PFSK-1 (cell line): Measurements from ENCODE around the gene JSRP1.

Source experiments
- FOXP2 ChIP-seq: optimal IDR thresholded peaks from 2 replicates; pipeline ENCODE3; 2011; ENCODE audit warnings: borderline replicate concordance, control low read depth, inconsistent platforms; ENCODE audit not compliant: insufficient read depth; ENCODE audit errors: extremely low read length, extremely low read depth
- POLR2AphosphoS5 ChIP-seq: IDR thresholded peaks from 2 replicates; pipeline ENCODE4 v1.6.1; 2012; ENCODE audit warnings: low read depth, mild to moderate bottlenecking, control low read depth, low read length, moderate library complexity
- SIN3A ChIP-seq: IDR thresholded peaks from 2 replicates; pipeline ENCODE4 v1.6.1; 2012; ENCODE audit warnings: mild to moderate bottlenecking, low read length, moderate library complexity, borderline replicate concordance; ENCODE audit not compliant: insufficient read depth
- TAF1 ChIP-seq: IDR thresholded peaks from 2 replicates; pipeline ENCODE4 v1.6.1; 2012; ENCODE audit warnings: low read length, control low read depth, borderline replicate concordance; ENCODE audit not compliant: insufficient read depth
- TF ChIP-seq, protein P1 (sequence below), 2 experiments: IDR thresholded peaks; 2 replicates each; pipeline versions ENCODE4 v1.6.1 to v1.8.0; 2011 to 2012; ENCODE audit warnings: low read depth in 2 of 2, low read length in 2 of 2, control low read depth in 1 of 2, inconsistent platforms in 1 of 2, mild to moderate bottlenecking in 1 of 2, moderate library complexity in 1 of 2; ENCODE audit not compliant: insufficient read depth in 1 of 2

The JSRP1 gene

DNA sequence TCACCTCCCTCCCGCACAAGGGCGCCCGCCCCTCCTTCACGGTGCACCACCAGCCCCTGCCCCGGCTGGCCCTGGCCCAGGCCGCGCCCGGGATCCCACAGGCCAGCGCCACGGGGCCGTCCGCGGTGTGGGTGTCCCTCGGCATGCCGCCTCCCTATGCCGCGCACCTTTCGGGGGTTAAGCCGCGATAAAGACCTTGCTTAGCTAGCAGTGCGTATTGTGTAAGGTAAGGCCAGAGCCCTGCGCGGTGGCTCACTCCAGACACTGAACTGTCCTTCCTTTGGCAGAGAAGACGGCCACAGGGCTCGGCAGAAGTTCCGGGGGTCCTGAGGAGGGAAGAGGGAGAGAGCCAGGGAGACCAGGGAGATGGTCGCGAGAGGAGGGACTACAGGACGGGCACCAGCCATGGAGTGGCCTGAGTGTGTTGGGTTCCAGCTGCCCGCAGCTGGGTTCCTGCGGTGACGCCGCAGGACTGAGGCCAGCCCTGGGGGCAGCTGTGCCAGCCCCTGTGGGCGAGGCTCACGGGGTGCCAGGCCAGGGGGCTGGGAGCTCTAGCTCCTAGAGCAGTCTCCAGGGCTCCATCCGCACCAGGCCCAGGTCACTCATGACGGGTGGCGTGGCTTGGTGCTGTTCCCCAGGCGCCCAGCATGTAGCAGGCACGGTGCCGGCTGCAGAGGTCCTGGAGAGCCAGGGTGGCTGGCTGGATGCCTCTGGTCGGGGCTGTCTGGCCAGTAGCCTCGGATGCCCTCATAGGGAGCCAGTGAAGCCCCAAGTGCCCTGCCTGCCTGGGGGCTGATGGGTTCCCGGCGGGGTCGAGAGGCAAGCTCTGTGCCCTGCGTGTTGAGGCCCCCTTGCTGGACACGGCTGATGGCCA is 27.8 kb downstream of the JSRP1 start:
- TF ChIP-seq SIN3A: no peak
- TF ChIP-seq, protein P1, sequence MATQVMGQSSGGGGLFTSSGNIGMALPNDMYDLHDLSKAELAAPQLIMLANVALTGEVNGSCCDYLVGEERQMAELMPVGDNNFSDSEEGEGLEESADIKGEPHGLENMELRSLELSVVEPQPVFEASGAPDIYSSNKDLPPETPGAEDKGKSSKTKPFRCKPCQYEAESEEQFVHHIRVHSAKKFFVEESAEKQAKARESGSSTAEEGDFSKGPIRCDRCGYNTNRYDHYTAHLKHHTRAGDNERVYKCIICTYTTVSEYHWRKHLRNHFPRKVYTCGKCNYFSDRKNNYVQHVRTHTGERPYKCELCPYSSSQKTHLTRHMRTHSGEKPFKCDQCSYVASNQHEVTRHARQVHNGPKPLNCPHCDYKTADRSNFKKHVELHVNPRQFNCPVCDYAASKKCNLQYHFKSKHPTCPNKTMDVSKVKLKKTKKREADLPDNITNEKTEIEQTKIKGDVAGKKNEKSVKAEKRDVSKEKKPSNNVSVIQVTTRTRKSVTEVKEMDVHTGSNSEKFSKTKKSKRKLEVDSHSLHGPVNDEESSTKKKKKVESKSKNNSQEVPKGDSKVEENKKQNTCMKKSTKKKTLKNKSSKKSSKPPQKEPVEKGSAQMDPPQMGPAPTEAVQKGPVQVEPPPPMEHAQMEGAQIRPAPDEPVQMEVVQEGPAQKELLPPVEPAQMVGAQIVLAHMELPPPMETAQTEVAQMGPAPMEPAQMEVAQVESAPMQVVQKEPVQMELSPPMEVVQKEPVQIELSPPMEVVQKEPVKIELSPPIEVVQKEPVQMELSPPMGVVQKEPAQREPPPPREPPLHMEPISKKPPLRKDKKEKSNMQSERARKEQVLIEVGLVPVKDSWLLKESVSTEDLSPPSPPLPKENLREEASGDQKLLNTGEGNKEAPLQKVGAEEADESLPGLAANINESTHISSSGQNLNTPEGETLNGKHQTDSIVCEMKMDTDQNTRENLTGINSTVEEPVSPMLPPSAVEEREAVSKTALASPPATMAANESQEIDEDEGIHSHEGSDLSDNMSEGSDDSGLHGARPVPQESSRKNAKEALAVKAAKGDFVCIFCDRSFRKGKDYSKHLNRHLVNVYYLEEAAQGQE (IDR thresholded peaks at IDR 0.05; ENCODE audit: insufficient read depth in 1 of 2, low read depth in 2 of 2, low read length in 2 of 2): no peak
- TF ChIP-seq TAF1: no peak
- TF ChIP-seq FOXP2: no peak
- TF ChIP-seq POLR2AphosphoS5: no peak

DNA sequence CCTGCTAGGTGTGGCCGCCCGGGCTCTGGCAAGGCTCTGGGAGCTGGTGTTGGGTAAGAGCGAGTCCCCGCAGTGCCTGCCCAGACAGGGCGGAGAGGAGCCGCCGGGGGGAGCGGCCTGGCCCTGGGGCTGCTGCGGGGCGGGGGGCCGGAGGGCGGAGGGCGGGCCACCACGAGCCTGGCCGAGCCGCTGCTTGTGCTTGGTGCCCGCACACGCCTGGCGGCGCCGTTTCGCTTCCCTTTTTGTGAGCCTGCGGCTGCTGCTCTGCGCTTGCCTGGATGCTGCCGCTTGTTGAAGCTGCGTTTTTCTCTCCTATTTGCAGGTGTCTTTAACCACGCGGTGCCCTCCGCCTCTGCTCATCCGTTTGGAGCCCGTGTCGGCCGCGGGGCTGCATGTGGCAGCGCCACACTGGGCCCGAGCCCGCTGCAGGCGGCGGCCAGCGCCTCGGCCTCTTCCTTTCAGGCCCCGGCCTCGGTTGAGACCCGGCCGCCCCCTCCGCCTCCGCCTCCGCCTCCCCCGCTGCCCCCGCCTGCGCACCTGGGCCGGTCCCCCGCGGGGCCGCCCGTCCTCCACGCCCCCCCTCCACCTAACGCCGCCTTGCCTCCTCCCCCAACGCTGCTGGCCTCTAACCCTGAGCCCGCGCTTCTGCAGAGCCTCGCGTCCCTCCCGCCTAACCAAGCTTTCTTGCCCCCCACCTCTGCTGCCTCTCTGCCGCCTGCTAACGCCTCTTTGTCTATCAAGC is 28.6 kb downstream of the JSRP1 start:
- TF ChIP-seq SIN3A (no peak), TAF1 (no peak), FOXP2 (no peak), POLR2AphosphoS5 (no peak)
- TF ChIP-seq, protein P1 (IDR thresholded peaks at IDR 0.05; ENCODE audit: insufficient read depth in 1 of 2, low read depth in 2 of 2, low read length in 2 of 2): no peak

DNA sequence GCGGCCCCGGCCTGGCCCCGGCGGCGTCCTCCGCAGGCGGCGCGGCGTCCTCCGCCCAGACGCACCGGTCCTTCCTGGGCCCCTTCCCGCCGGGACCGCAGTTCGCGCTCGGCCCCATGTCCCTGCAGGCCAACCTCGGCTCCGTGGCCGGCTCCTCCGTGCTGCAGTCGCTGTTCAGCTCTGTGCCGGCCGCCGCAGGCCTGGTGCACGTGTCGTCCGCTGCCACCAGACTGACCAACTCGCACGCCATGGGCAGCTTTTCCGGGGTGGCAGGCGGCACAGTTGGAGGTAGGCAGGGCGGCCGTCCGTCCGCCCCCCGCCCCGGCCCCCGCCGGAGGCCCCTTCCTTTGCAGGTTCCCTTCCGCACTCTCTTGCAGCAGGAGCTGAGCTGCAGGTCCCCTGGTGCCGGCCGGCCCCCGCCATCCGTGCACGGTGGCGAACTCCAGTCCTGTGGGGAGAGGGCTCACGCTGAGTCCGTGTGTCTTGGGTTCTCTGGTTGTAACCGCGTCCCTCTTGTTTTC is 29.3 kb downstream of the JSRP1 start:
- TF ChIP-seq SIN3A (no peak), POLR2AphosphoS5 (no peak)
- TF ChIP-seq, protein P1 (IDR thresholded peaks at IDR 0.05; ENCODE audit: insufficient read depth in 1 of 2, low read depth in 2 of 2, low read length in 2 of 2): no peak

DNA sequence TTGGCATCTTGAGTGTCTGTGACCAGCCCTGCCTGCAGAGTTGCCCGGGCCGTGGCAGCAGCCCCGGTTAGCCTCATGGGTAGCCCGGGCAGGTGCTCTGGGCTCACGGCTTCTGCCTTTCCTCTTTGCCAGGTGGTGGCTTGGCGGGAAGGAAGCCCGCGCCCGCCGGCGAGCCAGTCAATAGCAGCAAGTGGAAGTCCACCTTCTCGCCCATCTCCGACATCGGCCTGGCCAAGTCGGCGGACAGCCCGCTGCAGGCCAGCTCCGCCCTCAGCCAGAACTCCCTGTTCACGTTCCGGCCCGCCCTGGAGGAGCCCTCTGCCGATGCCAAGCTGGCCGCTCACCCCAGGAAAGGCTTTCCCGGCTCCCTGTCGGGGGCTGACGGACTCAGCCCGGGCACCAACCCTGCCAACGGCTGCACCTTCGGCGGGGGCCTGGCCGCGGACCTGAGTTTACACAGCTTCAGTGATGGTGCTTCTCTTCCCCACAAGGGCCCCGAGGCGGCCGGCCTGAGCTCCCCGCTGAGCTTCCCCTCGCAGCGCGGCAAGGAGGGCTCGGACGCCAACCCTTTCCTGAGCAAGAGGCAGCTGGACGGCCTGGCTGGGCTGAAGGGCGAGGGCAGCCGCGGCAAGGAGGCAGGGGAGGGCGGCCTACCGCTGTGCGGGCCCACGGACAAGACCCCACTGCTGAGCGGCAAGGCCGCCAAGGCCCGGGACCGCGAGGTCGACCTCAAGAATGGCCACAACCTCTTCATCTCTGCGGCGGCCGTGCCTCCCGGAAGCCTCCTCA is 30.0 kb downstream of the JSRP1 start:
- TF ChIP-seq FOXP2 (no peak), TAF1 (no peak), POLR2AphosphoS5 (no peak), SIN3A (no peak)
- TF ChIP-seq, protein P1 (IDR thresholded peaks at IDR 0.05; ENCODE audit: insufficient read depth in 1 of 2, low read depth in 2 of 2, low read length in 2 of 2): no peak
